Ishikawa (cell line): Measurements from ENCODE around the gene SHISA8.

Source experiments
- CEBPB ChIP-seq: IDR thresholded peaks from 2 replicates; pipeline ENCODE4 v1.6.1; 2012
- EP300 ChIP-seq: IDR thresholded peaks from 2 replicates; pipeline ENCODE4 v1.6.1; 2012; ENCODE audit warnings: borderline replicate concordance
- FOXM1 ChIP-seq: IDR thresholded peaks from 2 replicates; pipeline ENCODE4 v1.6.1; 2012; ENCODE audit warnings: low read depth, borderline replicate concordance
- MAX ChIP-seq: IDR thresholded peaks from 2 replicates; pipeline ENCODE4 v1.6.1; 2012
- NFIC ChIP-seq: IDR thresholded peaks from 2 replicates; pipeline ENCODE4 v1.6.1; 2012
- RAD21 ChIP-seq: IDR thresholded peaks from 2 replicates; pipeline ENCODE4 v1.6.1; 2012; ENCODE audit warnings: low read depth
- REST ChIP-seq: IDR thresholded peaks from 2 replicates; pipeline ENCODE4 v1.6.1; 2012; ENCODE audit warnings: low read depth, mild to moderate bottlenecking
- TAF1 ChIP-seq: IDR thresholded peaks from 2 replicates; pipeline ENCODE4 v1.6.1; 2012; ENCODE audit warnings: low read depth, mild to moderate bottlenecking
- TEAD4 ChIP-seq: IDR thresholded peaks from 2 replicates; pipeline ENCODE4 v1.6.1; 2012
- YY1 ChIP-seq: IDR thresholded peaks from 2 replicates; pipeline ENCODE4 v1.6.1; 2012; ENCODE audit warnings: low read depth
- ZBTB7A ChIP-seq: IDR thresholded peaks from 2 replicates; pipeline ENCODE4 v1.6.1; 2012; ENCODE audit warnings: low read depth

GRCh38 chr22:41935509-41935908 lies 20.6 kb upstream of the SHISA8 start:
- TF ChIP-seq TEAD4: no peak
- TF ChIP-seq MAX: no peak
- TF ChIP-seq FOXM1: no peak
- TF ChIP-seq RAD21: no peak
- TF ChIP-seq REST: no peak
- TF ChIP-seq ZBTB7A: no peak
- no peak for TF ChIP-seq TAF1
- no peak for TF ChIP-seq YY1
- TF ChIP-seq EP300: no peak
- TF ChIP-seq CEBPB: no peak
- no peak for TF ChIP-seq NFIC
